Lung (tissue), 12 donors: ENCODE data around the gene IL3RA. TPM values are rescaled to one million over a fixed set of nuclear protein-coding genes. Genes with fewer than 3 reads are reported as not detected.

ENCODE experiments used
- ATAC-seq: fragments of 200-7000 bp; cut with Tn5 transposase; one replicate; pipeline ENCODE4 v1.9.1; 2020; ENCODE audit warnings: moderate number of reproducible peaks; ENCODE audit not compliant: insufficient read depth, low FRiP score
- DNase-seq, 3 donors: peaks; one replicate each; pipeline ENCODE4 v3.0.0-alpha.2; 2013 to 2017
- H3K27ac ChIP-seq, 2 donors: one replicate each; pipeline ENCODE4 v1.5.1; 2013; ENCODE audit warnings: mild to moderate bottlenecking in 2 of 2, moderate library complexity in 2 of 2, control low read depth in 1 of 2, inconsistent platforms in 1 of 2, low read depth in 1 of 2, low read length in 1 of 2
- H3K27me3 ChIP-seq, 3 donors: one replicate each; pipeline ENCODE4 v1.5.1; 2013; ENCODE audit warnings: low read length in 2 of 3; ENCODE audit not compliant: control insufficient read depth in 3 of 3, insufficient read depth in 3 of 3
- H3K36me3 ChIP-seq, 4 donors: one replicate each; pipeline ENCODE4 v1.5.1; 2013; ENCODE audit warnings: low read length in 4 of 4, mild to moderate bottlenecking in 1 of 4, moderate library complexity in 1 of 4; ENCODE audit not compliant: control insufficient read depth in 4 of 4, insufficient read depth in 4 of 4
- H3K4me1 ChIP-seq, 5 donors: one replicate each; pipeline ENCODE4 v1.5.1; 2013; ENCODE audit warnings: low read length in 5 of 5, mild to moderate bottlenecking in 2 of 5, moderate library complexity in 1 of 5; ENCODE audit not compliant: control insufficient read depth in 5 of 5, insufficient read depth in 5 of 5
- H3K4me3 ChIP-seq: one replicate; pipeline ENCODE4 v1.5.1; 2013; ENCODE audit warnings: mild to moderate bottlenecking, control low read depth, moderate library complexity
- H3K9ac ChIP-seq, 2 donors: one replicate each; pipeline ENCODE4 v1.5.1; 2013; ENCODE audit warnings: low read length in 2 of 2, control low read depth in 1 of 2; ENCODE audit not compliant: insufficient read depth in 1 of 2
- H3K9me3 ChIP-seq, 4 donors: one replicate each; pipeline ENCODE4 v1.5.1; 2013; ENCODE audit warnings: low read length in 3 of 4, mild to moderate bottlenecking in 1 of 4, moderate library complexity in 1 of 4; ENCODE audit not compliant: control insufficient read depth in 4 of 4, insufficient read depth in 3 of 4
- WGBS, 2 donors: extraction: QIAGEN DNeasy Blood & Tissue Kit; methylation state at CpG; one replicate each; pipeline ENCODE4 v1.1.7; 2013; 5-methylcytosine and 5-hydroxymethylcytosine counted together
- polyA plus RNA-seq, 2 donors: library from polyadenylated mRNA; stranded (reverse); fragments of 200-250 nt; gene quantifications; one replicate each; pipeline ENCODE4 v1.2.1, GENCODE V29; 2013
- total RNA-seq, 2 donors: library from RNA; depleted of rRNA in 1 of 2; stranded (reverse); fragments of >200 nt in 1 of 2; gene quantifications; one replicate each; pipeline ENCODE4 v1.2.1, GENCODE V29; 2014 to 2021
- TF ChIP-seq, protein P1 (sequence below): IDR thresholded peaks from 2 replicates; pipeline ENCODE4 v1.5.1; 2012; ENCODE audit warnings: mild to moderate bottlenecking; ENCODE audit errors: control extremely low read depth, extremely low read depth
- donor health status: control.
- donor health status: control.
- donor health status: Bipolar disorder and iron deficiency.
- donor health status: healthy.
- donor health status: DM: yes; HTN: yes; CAD: no.

The IL3RA gene
- total and polyA plus RNA-seq, 4 donors = 19.2 to 52.2 (median 20.5) TPM

GRCh38 chrX:1394731-1395501 is 58.3 kb downstream of the IL3RA start:
- Histone ChIP-seq H3K9me3 (no peaks in the 10 kb centered on the region), H3K27ac (no peak overlapping the region), H3K4me1 (peaks cover 0 to 25% (median 6%) of the 10 kb centered on the region in 5 donors), H3K9ac (no peak overlapping the region), H3K4me3 (no peak overlapping the region), H3K36me3 (peaks cover 3 to 14% (median 9%) of the 10 kb centered on the region in 4 donors), H3K27me3 (no peaks in the 10 kb centered on the region)
- DNase-seq (no peak), ATAC-seq (no peak)
- WGBS, 2 donors = 91 to 92% methylated on average over 22 of the region's 22 CpGs
- TF ChIP-seq, protein P1, sequence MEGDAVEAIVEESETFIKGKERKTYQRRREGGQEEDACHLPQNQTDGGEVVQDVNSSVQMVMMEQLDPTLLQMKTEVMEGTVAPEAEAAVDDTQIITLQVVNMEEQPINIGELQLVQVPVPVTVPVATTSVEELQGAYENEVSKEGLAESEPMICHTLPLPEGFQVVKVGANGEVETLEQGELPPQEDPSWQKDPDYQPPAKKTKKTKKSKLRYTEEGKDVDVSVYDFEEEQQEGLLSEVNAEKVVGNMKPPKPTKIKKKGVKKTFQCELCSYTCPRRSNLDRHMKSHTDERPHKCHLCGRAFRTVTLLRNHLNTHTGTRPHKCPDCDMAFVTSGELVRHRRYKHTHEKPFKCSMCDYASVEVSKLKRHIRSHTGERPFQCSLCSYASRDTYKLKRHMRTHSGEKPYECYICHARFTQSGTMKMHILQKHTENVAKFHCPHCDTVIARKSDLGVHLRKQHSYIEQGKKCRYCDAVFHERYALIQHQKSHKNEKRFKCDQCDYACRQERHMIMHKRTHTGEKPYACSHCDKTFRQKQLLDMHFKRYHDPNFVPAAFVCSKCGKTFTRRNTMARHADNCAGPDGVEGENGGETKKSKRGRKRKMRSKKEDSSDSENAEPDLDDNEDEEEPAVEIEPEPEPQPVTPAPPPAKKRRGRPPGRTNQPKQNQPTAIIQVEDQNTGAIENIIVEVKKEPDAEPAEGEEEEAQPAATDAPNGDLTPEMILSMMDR = no peak

DNA sequence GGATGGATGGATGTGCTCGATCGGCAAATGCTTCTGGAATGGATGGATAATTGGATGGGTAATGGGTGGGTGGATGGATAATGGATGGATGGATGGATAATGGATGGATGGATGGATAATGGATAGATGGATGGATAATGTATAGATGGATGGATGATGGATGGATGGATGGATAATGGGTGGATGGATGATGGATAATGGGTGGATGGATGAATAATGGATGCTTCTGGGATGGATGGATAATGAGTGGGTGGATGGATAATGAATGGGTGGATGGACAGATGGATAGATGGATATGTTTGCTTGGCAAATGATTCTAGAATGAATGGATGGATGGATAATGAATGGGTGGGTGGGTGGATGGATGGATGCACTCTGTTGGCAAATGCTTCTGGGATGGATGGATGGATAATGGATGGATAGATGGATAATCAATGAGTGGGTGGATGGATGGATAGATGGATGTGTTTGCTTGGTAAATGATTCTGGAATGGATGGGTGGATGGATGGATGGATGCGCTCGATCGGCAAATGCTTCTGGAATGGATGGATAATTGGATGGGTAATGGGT is 59.1 kb downstream of the IL3RA start:
- peaks cover 0 to 20% (median 5%) of the 10 kb centered on the region in 5 donors for H3K4me1 ChIP-seq
- no peaks in the 10 kb centered on the region for H3K9me3 ChIP-seq
- H3K36me3 ChIP-seq = peaks cover 0 to 11% (median 6%) of the 10 kb centered on the region in 4 donors
- ATAC-seq (no peak), DNase-seq (no peak)
- TF ChIP-seq, protein P1 = no peak
- no peaks in the 10 kb centered on the region for H3K27me3 ChIP-seq
- no peak overlapping the region for H3K9ac ChIP-seq
- H3K4me3 ChIP-seq = no peak overlapping the region
- no peak overlapping the region for H3K27ac ChIP-seq
- 97 to 99% methylated on average over 5 of the region's 5 CpGs for WGBS, 2 donors

GRCh38 chrX:1397001-1397400 is 60.4 kb downstream of the IL3RA start:
- ATAC-seq (no peak), DNase-seq (no peak)
- TF ChIP-seq, protein P1 = no peak
- H3K27me3 ChIP-seq = no peaks in the 10 kb centered on the region
- H3K9ac ChIP-seq = no peak overlapping the region
- WGBS, 2 donors = 89 to 92% methylated on average over 15 of the region's 15 CpGs
- peaks cover 0 to 15% (median 2%) of the 10 kb centered on the region in 5 donors for H3K4me1 ChIP-seq
- H3K4me3 ChIP-seq = no peak overlapping the region
- H3K36me3 ChIP-seq = peaks cover 0 to 17% (median 4%) of the 10 kb centered on the region in 4 donors
- no peaks in the 10 kb centered on the region for H3K9me3 ChIP-seq
- no peak overlapping the region for H3K27ac ChIP-seq
